ENCODE results near the gene KPNA6. TPM values are rescaled to one million over a fixed set of nuclear protein-coding genes. Genes with fewer than 3 reads are reported as not detected.

KPNA6 gene
- total and polyA plus RNA-seq, 2 of the 13 experiments (the other 11 are each of a cell fraction or from before 2014, with no cell fraction given): 22.0 to 47.5 TPM

DNA sequence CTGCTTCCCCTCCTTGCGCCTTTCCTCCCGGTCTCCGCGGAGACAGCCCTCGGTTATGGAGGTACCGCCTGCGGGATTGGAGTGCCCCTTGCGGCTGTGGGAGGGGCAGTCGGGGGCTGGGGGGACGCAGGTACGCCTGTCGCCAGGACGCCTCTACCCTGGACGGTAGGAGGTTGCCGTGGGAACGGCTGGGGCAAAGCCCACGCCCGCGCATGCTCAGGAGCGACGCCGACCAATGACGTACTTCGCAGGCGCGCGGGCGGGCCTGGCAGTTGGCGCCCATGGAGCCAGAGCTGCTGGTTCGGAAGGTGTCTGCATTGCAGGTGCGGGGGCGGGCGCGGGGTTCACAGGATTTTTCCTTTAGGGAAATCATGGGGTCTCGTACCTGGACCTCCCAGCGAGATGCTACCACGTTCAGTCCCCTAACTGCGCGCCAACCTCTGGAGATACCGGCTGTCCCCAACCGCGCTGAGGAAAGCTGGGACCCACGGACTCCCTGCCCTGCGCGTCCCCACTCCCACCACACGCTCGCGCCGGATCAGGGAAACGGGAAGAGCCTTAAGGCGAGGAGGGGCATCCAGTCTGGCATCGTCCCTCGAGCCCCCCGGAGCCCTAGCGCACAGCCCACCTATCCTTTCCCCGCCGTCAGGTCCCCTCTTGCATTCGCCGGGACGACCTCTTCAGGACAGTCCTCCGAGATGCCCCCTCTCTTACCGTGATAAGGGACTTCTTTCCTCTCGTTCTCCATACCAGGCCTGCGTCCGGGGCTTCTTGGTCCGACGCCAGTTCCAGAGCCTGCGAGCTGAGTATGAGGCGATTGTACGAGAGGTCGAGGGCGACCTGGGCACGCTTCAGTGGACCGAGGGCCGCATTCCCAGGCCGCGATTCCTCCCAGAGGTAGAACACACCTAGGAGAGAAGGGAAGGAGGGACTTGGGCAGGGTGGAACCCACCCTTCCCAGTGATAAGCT is 97.8 kb downstream of the KPNA6 start, which contains the start of gene IQCC (continued):
- TF ChIP-seq ZNF510 (CRISPR knock-in tag; IDR thresholded peaks at IDR 0.05; ENCODE audit: low read depth) (no peak), CHCHD3 (CRISPR knock-in tag; IDR thresholded peaks at IDR 0.05) (peak; percentile 87; the same call in 1 of the 2 replicates), SRSF1 (optimal IDR thresholded peaks at IDR 0.05; ENCODE audit: low read depth, low read length) (peak; percentile 21), CAMTA2 (CRISPR knock-in tag; IDR thresholded peaks at IDR 0.05; ENCODE audit: borderline replicate concordance) (no peak), ZNF660 (CRISPR knock-in tag; IDR thresholded peaks at IDR 0.05; ENCODE audit: borderline replicate concordance, low read depth) (no peak), MIER3 (CRISPR knock-in tag; IDR thresholded peaks at IDR 0.05; ENCODE audit: borderline replicate concordance) (no peak), FOXK1 (CRISPR knock-in tag; IDR thresholded peaks at IDR 0.05; ENCODE audit: borderline replicate concordance, low read depth) (no peak), NFIC (IDR thresholded peaks at IDR 0.05; ENCODE audit: low read length) (no peak), MXI1 (IDR thresholded peaks at IDR 0.05; ENCODE audit: borderline replicate concordance, low read depth, low read length) (peak; percentile 94; the same call in 2 of the 3 replicates), ZMYM3 (CRISPR knock-in tag; IDR thresholded peaks at IDR 0.05) (no peak)
- TF ChIP-seq, protein P1, sequence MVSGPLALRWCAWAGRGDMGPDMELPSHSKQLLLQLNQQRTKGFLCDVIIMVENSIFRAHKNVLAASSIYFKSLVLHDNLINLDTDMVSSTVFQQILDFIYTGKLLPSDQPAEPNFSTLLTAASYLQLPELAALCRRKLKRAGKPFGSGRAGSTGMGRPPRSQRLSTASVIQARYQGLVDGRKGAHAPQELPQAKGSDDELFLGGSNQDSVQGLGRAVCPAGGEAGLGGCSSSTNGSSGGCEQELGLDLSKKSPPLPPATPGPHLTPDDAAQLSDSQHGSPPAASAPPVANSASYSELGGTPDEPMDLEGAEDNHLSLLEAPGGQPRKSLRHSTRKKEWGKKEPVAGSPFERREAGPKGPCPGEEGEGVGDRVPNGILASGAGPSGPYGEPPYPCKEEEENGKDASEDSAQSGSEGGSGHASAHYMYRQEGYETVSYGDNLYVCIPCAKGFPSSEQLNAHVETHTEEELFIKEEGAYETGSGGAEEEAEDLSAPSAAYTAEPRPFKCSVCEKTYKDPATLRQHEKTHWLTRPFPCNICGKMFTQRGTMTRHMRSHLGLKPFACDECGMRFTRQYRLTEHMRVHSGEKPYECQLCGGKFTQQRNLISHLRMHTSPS (CRISPR knock-in tag; IDR thresholded peaks at IDR 0.05; ENCODE audit: low read depth): no peak
- TF ChIP-seq, protein P2, sequence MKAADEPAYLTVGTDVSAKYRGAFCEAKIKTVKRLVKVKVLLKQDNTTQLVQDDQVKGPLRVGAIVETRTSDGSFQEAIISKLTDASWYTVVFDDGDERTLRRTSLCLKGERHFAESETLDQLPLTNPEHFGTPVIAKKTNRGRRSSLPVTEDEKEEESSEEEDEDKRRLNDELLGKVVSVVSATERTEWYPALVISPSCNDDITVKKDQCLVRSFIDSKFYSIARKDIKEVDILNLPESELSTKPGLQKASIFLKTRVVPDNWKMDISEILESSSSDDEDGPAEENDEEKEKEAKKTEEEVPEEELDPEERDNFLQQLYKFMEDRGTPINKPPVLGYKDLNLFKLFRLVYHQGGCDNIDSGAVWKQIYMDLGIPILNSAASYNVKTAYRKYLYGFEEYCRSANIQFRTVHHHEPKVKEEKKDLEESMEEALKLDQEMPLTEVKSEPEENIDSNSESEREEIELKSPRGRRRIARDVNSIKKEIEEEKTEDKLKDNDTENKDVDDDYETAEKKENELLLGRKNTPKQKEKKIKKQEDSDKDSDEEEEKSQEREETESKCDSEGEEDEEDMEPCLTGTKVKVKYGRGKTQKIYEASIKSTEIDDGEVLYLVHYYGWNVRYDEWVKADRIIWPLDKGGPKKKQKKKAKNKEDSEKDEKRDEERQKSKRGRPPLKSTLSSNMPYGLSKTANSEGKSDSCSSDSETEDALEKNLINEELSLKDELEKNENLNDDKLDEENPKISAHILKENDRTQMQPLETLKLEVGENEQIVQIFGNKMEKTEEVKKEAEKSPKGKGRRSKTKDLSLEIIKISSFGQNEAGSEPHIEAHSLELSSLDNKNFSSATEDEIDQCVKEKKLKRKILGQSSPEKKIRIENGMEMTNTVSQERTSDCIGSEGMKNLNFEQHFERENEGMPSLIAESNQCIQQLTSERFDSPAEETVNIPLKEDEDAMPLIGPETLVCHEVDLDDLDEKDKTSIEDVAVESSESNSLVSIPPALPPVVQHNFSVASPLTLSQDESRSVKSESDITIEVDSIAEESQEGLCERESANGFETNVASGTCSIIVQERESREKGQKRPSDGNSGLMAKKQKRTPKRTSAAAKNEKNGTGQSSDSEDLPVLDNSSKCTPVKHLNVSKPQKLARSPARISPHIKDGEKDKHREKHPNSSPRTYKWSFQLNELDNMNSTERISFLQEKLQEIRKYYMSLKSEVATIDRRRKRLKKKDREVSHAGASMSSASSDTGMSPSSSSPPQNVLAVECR (CRISPR knock-in tag; IDR thresholded peaks at IDR 0.05; ENCODE audit: borderline replicate concordance): peak; percentile 94
- TF ChIP-seq, protein P3, sequence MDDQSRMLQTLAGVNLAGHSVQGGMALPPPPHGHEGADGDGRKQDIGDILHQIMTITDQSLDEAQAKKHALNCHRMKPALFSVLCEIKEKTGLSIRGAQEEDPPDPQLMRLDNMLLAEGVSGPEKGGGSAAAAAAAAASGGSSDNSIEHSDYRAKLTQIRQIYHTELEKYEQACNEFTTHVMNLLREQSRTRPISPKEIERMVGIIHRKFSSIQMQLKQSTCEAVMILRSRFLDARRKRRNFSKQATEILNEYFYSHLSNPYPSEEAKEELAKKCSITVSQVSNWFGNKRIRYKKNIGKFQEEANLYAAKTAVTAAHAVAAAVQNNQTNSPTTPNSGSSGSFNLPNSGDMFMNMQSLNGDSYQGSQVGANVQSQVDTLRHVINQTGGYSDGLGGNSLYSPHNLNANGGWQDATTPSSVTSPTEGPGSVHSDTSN (CRISPR knock-in tag; IDR thresholded peaks at IDR 0.05; ENCODE audit: borderline replicate concordance): no peak
- TF ChIP-seq, protein P4, sequence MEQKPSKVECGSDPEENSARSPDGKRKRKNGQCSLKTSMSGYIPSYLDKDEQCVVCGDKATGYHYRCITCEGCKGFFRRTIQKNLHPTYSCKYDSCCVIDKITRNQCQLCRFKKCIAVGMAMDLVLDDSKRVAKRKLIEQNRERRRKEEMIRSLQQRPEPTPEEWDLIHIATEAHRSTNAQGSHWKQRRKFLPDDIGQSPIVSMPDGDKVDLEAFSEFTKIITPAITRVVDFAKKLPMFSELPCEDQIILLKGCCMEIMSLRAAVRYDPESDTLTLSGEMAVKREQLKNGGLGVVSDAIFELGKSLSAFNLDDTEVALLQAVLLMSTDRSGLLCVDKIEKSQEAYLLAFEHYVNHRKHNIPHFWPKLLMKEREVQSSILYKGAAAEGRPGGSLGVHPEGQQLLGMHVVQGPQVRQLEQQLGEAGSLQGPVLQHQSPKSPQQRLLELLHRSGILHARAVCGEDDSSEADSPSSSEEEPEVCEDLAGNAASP (CRISPR knock-in tag; IDR thresholded peaks at IDR 0.05; ENCODE audit: borderline replicate concordance): no peak
- TF ChIP-seq, protein P5, sequence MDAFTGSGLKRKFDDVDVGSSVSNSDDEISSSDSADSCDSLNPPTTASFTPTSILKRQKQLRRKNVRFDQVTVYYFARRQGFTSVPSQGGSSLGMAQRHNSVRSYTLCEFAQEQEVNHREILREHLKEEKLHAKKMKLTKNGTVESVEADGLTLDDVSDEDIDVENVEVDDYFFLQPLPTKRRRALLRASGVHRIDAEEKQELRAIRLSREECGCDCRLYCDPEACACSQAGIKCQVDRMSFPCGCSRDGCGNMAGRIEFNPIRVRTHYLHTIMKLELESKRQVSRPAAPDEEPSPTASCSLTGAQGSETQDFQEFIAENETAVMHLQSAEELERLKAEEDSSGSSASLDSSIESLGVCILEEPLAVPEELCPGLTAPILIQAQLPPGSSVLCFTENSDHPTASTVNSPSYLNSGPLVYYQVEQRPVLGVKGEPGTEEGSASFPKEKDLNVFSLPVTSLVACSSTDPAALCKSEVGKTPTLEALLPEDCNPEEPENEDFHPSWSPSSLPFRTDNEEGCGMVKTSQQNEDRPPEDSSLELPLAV (CRISPR knock-in tag; conservative IDR thresholded peaks at IDR 0.05; ENCODE audit: low read depth): no peak
- TF ChIP-seq, protein P6, sequence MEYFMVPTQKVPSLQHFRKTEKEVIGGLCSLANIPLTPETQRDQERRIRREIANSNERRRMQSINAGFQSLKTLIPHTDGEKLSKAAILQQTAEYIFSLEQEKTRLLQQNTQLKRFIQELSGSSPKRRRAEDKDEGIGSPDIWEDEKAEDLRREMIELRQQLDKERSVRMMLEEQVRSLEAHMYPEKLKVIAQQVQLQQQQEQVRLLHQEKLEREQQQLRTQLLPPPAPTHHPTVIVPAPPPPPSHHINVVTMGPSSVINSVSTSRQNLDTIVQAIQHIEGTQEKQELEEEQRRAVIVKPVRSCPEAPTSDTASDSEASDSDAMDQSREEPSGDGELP (IDR thresholded peaks at IDR 0.05; ENCODE audit: borderline replicate concordance, low read depth): no peak; the same call in 1 of the 2 replicates
